HL-60/S4 treated with phorbol 12-myristate 13-acetate at 8.2 ng/mL for 4 days and 3 days (cell line): Measurements from ENCODE around the gene GJA4.

Experiments used
- in situ Hi-C: fragments of 300-500 bp; cut with MboI; formaldehyde crosslinking; loops from 2 replicates; pipeline ENCODE4 v1.15.0; 2022; ENCODE audit warnings: low sequenced_read_pairs

Gene GJA4

DNA sequence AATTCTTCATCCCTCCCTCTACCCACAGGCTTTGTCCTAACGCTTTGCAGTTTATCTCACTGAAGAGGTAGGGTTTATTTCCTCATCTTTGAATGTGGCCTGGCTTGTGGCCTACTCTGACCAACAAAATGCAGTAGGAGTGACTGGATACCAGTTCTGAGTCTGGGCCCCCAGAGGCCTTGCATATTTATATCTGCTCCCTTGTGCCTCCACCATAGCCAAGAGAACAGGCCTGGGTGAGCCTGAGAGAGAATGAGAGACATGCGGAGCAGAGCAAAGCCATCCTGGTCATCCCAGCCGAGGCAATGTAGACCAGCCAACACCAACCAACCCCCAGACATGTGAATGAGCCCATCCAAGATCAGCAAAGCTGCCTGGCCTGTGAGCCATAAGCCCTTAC, 36.5 kb downstream of the GJA4 start:
- in situ Hi-C loops = no loop called here

DNA sequence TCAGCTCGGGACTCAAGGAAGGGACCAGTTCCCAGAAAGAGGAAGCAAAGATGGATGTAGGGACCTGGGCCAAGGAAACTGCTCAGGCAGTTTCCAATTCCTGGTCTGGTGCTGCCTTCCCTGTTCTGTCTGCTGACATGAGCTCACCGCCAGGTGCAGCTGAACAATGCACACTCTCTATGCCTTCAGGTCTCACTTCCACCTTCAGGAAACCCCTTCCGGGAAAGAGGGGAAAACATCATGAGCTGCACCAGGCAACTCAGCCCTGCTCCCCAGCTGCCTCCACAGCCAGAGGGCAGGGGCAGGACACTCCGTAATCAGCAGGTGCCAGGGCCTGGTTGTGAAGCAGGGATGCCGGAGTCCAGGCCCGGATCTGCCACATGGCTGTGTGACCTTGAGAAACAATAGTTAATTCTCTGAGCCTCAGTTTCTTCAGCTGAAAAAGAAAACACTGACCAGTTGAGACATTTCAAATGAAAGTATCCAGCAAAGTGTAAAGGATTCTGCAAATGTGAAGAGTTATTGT, 39.0 kb downstream of the GJA4 start:
- in situ Hi-C loops = no loop called here

DNA sequence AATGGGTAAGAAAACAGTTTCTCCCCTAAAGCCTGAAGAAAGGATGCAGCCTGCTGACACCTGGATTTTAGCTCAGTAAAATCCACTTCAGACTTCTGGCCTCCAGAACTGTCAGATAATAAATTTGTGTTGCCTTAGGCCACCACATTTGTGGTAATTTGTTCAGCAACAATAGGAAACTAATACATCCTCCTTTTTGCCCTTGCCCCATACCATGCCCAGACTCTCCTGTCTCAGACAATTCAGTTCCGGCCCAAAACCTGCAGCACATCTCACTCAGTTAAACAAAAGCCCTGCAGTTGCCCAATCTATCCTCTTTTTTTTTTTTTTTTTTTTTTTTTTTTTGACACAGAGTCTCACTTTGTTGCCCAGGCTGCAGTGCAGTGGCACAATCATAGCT, 40.9 kb downstream of the GJA4 start:
- in situ Hi-C loops = no loop called here

- in situ Hi-C loops = no loop called here
Observed at GRCh38 chr1:34839526-34840305, 46.9 kb downstream of the GJA4 start.

GRCh38 chr1:34840426-34840825, 47.6 kb downstream of the GJA4 start:
- in situ Hi-C loops = no loop called here

DNA sequence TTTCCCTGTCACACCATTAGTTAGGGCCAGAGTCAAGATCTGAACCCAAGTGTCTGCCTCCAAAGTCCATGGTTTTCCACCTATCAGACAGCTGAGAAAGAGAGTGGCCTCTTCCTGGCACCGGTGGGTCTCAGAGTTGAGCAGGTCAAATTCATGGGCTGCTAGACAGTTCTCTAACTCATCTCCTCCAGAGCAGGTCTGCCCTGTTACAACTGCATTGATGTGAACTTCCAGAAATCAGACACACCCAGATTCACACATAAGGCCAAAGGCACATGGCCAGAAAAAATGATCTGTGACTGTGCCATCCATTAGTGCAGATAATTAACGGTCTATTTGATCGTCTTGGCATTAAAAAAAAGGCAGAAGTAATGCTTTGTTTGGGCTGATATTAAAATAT, 49.3 kb downstream of the GJA4 start:
- in situ Hi-C loops = no loop called here

GRCh38 chr1:34842952-34843371, 50.2 kb downstream of the GJA4 start:
- in situ Hi-C loops = no loop called here

DNA sequence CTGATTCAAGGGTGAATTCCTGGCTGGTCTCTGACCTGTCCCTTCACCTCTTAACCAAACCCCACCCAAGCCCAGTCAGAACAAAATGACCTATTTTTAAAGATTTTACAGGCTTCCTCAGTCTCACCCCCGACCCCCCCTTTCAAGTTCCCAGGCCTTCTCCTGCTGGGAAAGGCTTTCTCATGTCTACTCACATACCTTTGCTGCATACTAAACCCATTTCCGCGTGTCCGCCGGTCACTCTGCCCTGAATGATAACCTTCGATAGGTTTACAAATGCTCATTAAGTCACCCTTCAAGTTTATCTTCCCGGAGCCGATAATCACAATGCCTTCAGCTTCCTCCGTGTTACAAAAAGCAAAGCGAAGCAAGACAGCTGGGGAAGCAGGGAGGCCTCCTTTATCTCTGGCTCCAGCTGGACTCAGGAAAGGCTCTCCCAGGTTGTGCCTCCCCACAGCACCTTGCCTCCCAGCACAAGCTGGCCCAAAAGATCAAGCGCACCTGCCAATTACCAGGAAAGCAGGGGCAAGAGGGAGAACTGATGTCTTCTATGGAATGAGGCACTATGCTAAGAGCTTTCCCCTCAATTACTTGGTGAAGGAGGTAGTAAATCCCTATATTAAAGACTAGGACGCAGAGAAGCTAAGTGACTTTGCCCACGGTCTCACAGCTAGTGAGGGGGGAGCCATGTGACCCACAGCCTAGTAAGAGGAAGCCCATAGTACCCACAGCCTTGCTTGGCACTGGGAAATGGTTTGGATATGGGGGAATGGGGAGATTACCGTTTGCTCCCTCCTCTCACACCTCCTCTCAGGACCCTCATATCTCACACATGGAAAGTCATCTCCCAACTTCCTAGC, 50.8 kb downstream of the GJA4 start:
- in situ Hi-C loops = no loop called here

- in situ Hi-C loops = no loop called here
Observed at GRCh38 chr1:34844252-34844634, 51.4 kb downstream of the GJA4 start.
